ENCODE results near the gene LTC4S.
"Not testable (repeated sequence)": the region's sequence is repeated elsewhere in the genome, so short reads cannot be mapped to it uniquely, and the experiment has no call there.

LTC4S gene

GRCh38 chr5:179827680-179828079 is 33.9 kb downstream of the LTC4S start:
- peak; percentile 83 to 87 for DNase-seq

GRCh38 chr5:179828756-179829421 is 35.1 kb downstream of the LTC4S start:
- no peak for DNase-seq

- no peak for DNase-seq
These were observed 36.1 kb downstream of the LTC4S start for GRCh38 chr5:179829732-179830435.

- no peak for DNase-seq
These were observed 37.2 kb downstream of the LTC4S start for GRCh38 chr5:179830818-179831468.

- DNase-seq, result no peak
These were observed 38.4 kb downstream of the LTC4S start for GRCh38 chr5:179832039-179832745.

GRCh38 chr5:179833056-179833708 is 39.4 kb downstream of the LTC4S start:
- DNase-seq, result no peak

GRCh38 chr5:179833709-179834070 is 39.9 kb downstream of the LTC4S start:
- no peak for DNase-seq

- DNase-seq, result no peak
These were observed 40.3 kb downstream of the LTC4S start for GRCh38 chr5:179834120-179834519.

GRCh38 chr5:179834871-179835270 is 41.1 kb downstream of the LTC4S start:
- DNase-seq, result not testable (repeated sequence)

GRCh38 chr5:179836225-179837019 is 42.6 kb downstream of the LTC4S start:
- peak in 1 of 2 donors; percentile 24 for DNase-seq

GRCh38 chr5:179837076-179838011 is 43.6 kb downstream of the LTC4S start:
- DNase-seq, result no peak

- no peak for DNase-seq
These were observed 45.8 kb downstream of the LTC4S start for GRCh38 chr5:179839328-179840256.

- DNase-seq, result no peak
These were observed 46.5 kb downstream of the LTC4S start for GRCh38 chr5:179840321-179840720.

GRCh38 chr5:179840766-179841165 is 47.0 kb downstream of the LTC4S start:
- no peak for DNase-seq

- DNase-seq, result no peak
These were observed 47.8 kb downstream of the LTC4S start for GRCh38 chr5:179841621-179842020.
